ENCODE data around the gene PRPSAP1. TPM values are rescaled to one million over a fixed set of nuclear protein-coding genes. Genes with fewer than 3 reads are reported as not detected.
A peak's percentile ranks its signal among the peaks of the same experiment; 100 is the strongest.

PRPSAP1 gene
- total RNA-seq, 1 experiment from 2014 or later, result 38.4 TPM

DNA sequence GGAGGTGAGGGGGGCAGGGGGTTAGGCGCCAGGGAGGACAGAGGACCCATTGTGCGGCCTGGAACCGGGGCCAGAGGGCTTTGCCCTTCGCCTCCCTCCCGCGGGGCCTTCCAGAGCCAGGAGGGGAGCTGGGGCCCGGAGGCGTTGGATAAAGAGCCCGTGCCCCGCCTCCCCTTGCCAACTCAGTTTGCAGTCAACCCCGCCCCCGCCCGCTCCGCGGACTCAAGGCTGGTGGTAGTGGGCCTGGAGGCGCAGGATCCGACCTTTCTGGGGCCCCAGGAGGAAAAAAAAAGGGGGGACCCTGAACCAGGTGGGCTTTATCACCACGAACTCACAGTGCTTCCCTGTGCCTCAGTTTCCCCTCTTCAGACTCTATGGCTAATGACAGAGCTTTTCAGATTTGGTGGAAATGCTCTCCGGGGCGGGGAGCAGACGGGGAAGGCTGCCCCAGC is 28.7 kb upstream of the PRPSAP1 start:
- no peaks in the 10 kb centered on the region for H3K79me1 ChIP-seq (ENCODE audit: insufficient read depth, low read depth, low read length, poor library complexity, severe bottlenecking)
- no peak overlapping the region for H4K8ac ChIP-seq (replicated peaks; ENCODE audit: insufficient read length, low read depth, low read length)
- H3K27ac ChIP-seq (ENCODE audit: insufficient read length, low read depth, low read length), result no peak overlapping the region
- H2AFZ ChIP-seq (ENCODE audit: low read length), result no peak overlapping the region
- no peak overlapping the region for H3K9ac ChIP-seq (ENCODE audit: extremely low read depth, insufficient read length, low read length)
- no peak overlapping the region for H3T11ph ChIP-seq (ENCODE audit: low read length)
- no peaks in the 10 kb centered on the region for H3K9me3 ChIP-seq (ENCODE audit: control insufficient read depth, low read depth, low read length)
- H3K14ac ChIP-seq (ENCODE audit: insufficient read depth, low read length), result no peak overlapping the region
- Mint-ChIP-seq H3K27me3 (ENCODE audit: low read depth) (peaks cover 69% of the 10 kb centered on the region), H3K9me3 (no peaks in the 10 kb centered on the region; a peak in 2 of 5 replicates), H3K27ac (peak overlapping the region in 1 of 3 experiments; percentile 53; a peak in 2 of 7 replicates), H3K36me3 (ENCODE audit: insufficient read depth in 1 of 3, low read depth in 3 of 3) (peaks cover 0 to 2% (median 0%) of the 10 kb centered on the region in 3 experiments; a peak in 2 of 7 replicates), H3K4me1 (peaks cover 13 to 27% of the 10 kb centered on the region in 2 experiments), H3K4me3 (peak overlapping the region; percentile 81 to 96)
- H3K79me2 ChIP-seq (ENCODE audit: insufficient read depth, low read length), result no peaks in the 10 kb centered on the region
- no peak overlapping the region for H2AK5ac ChIP-seq (ENCODE audit: insufficient read length, low read length)
- H3K4me1 ChIP-seq (ENCODE audit: insufficient read depth, low read length), result 0 out of 2 replicates have a peak, but pooled peaks cover 2% of the 10 kb centered on the region
- no peak overlapping the region for H2BK15ac ChIP-seq (ENCODE audit: low read depth, low read length)
- peak overlapping the region; percentile 79 for H3K4me2 ChIP-seq (ENCODE audit: insufficient read depth, insufficient read length, low read length)
- H3K56ac ChIP-seq (ENCODE audit: insufficient read length, low read depth, low read length), result no peak overlapping the region
- H4K5ac ChIP-seq (ENCODE audit: insufficient read length, low read depth, low read length), result no peak overlapping the region
- no peak overlapping the region for H3K4ac ChIP-seq (ENCODE audit: low read depth, low read length)
- peaks cover 17% of the 10 kb centered on the region for H3K23me2 ChIP-seq (ENCODE audit: insufficient read length, low read depth, low read length, poor library complexity, severe bottlenecking)
- H3K27me3 ChIP-seq (ENCODE audit: insufficient read depth, low read length), result peaks cover 16% of the 10 kb centered on the region; the same call in 1 of the 2 replicates
- no peak overlapping the region for H2BK12ac ChIP-seq (ENCODE audit: insufficient read length, low read depth, low read length)
- H2BK120ac ChIP-seq (ENCODE audit: low read depth, low read length, poor library complexity, severe bottlenecking), result no peak overlapping the region
- no CpG with 5 or more reads among the region's 21 CpGs for WGBS (ENCODE audit: extremely low coverage, insufficient read length, low lambda C conversion rate)
- H4K91ac ChIP-seq (ENCODE audit: insufficient read length, low read depth, low read length), result no peak overlapping the region
- H3K23ac ChIP-seq (ENCODE audit: insufficient read length, low read depth, low read length), result no peak overlapping the region
- H2BK5ac ChIP-seq (ENCODE audit: insufficient read length, low read length), result no peak overlapping the region
- H4K20me1 ChIP-seq (ENCODE audit: control insufficient read depth, insufficient read depth, insufficient read length), result no peaks in the 10 kb centered on the region
- DNase-seq, result peak; percentile 82
- no peak overlapping the region for H3K18ac ChIP-seq (ENCODE audit: insufficient read length, low read depth, low read length)
- TF ChIP-seq, protein P1, sequence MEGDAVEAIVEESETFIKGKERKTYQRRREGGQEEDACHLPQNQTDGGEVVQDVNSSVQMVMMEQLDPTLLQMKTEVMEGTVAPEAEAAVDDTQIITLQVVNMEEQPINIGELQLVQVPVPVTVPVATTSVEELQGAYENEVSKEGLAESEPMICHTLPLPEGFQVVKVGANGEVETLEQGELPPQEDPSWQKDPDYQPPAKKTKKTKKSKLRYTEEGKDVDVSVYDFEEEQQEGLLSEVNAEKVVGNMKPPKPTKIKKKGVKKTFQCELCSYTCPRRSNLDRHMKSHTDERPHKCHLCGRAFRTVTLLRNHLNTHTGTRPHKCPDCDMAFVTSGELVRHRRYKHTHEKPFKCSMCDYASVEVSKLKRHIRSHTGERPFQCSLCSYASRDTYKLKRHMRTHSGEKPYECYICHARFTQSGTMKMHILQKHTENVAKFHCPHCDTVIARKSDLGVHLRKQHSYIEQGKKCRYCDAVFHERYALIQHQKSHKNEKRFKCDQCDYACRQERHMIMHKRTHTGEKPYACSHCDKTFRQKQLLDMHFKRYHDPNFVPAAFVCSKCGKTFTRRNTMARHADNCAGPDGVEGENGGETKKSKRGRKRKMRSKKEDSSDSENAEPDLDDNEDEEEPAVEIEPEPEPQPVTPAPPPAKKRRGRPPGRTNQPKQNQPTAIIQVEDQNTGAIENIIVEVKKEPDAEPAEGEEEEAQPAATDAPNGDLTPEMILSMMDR (conservative IDR thresholded peaks at IDR 0.05), result no peak
- H2BK20ac ChIP-seq (ENCODE audit: low read depth, low read length, poor library complexity, severe bottlenecking), result no peak overlapping the region

Measured in H9 (cell line).